ENCODE results near the gene KIF14.

The KIF14 gene

GRCh38 chr1:200524092-200524491 lies 96.5 kb downstream of the KIF14 start:
- 75 to 85% methylated on average over 2 of the region's 2 CpGs for WGBS, 2 experiments (ENCODE audit: insufficient coverage in 2 of 2)
- peaks cover 4% of the 10 kb centered on the region for H3K4me1 ChIP-seq (ENCODE audit: control insufficient read depth, insufficient read depth, low read length, poor library complexity, severe bottlenecking)
- no peaks in the 10 kb centered on the region for H3K36me3 ChIP-seq (ENCODE audit: control insufficient read depth, insufficient read depth, low read length)
- no peak overlapping the region for H3K4me3 ChIP-seq (ENCODE audit: extremely low read depth, insufficient read depth, low read length, poor library complexity, severe bottlenecking)
- H3K9me3 ChIP-seq (ENCODE audit: control insufficient read depth, low read length) = no peaks in the 10 kb centered on the region
- H3K27ac ChIP-seq (ENCODE audit: low read depth, low read length, severe bottlenecking) = no peak overlapping the region

GRCh38 chr1:200520735-200521134 lies 99.8 kb downstream of the KIF14 start:
- no peak overlapping the region for H3K4me3 ChIP-seq (ENCODE audit: extremely low read depth, insufficient read depth, low read length, poor library complexity, severe bottlenecking)
- 86 to 97% methylated on average over 4 of the region's 8 CpGs for WGBS, 2 experiments (ENCODE audit: insufficient coverage in 2 of 2)
- H3K4me1 ChIP-seq (ENCODE audit: control insufficient read depth, insufficient read depth, low read length, poor library complexity, severe bottlenecking) = no peaks in the 10 kb centered on the region

DNA sequence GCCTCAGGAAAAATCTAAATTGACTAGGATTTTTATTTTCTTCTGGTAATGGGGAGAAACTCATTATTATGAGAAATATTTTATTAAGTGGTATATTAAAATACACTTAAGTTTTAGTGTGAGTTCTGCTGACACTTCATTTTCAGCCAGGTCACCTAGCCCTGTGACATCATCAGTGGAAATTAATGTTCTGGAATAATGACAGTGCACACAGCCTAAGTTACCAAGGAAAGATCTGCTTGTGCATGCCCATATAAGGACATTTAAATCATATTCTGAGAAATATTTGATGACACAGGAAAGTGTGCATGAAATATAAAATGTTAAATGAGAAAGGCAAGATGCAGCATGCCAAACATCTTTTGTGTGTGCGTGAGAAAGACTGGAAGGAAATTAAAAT lies 102.0 kb downstream of the KIF14 start:
- Histone ChIP-seq H3K27ac (ENCODE audit: low read depth, low read length, severe bottlenecking) (no peak overlapping the region), H3K36me3 (ENCODE audit: control insufficient read depth, insufficient read depth, low read length) (no peaks in the 10 kb centered on the region), H3K4me3 (ENCODE audit: extremely low read depth, insufficient read depth, low read length, poor library complexity, severe bottlenecking) (no peak overlapping the region), H3K9me3 (ENCODE audit: control insufficient read depth, low read length) (no peaks in the 10 kb centered on the region), H3K4me1 (ENCODE audit: control insufficient read depth, insufficient read depth, low read length, poor library complexity, severe bottlenecking) (no peaks in the 10 kb centered on the region)
- no CpG with 5 or more reads among the region's 1 CpG for WGBS, 2 experiments (ENCODE audit: insufficient coverage in 2 of 2)

More at GRCh38 chr1:200520735-200521134, 99.8 kb downstream of the KIF14 start:
- Histone ChIP-seq H3K36me3 (ENCODE audit: control insufficient read depth, insufficient read depth, low read length) (no peaks in the 10 kb centered on the region), H3K27ac (ENCODE audit: low read depth, low read length, severe bottlenecking) (no peak overlapping the region), H3K9me3 (ENCODE audit: control insufficient read depth, low read length) (no peaks in the 10 kb centered on the region)

DNA sequence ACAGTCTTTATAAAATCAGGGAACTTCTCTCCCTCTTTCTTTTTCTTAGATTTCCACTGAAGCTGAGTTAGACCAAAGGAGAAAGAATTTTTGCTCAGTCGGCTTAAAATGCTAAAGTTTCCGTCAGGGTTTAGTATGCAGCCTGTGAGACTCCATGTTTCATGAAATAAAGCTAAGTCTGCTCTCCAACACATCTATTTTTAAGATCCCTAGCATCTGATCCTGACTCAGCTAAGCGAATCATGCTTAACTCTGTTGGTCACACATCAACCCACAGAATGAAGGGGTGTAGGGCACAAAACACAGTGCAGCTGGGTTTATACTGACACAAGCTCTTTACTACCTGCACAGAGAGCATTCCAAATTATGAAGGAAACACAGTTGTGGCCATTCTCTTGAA lies 108.4 kb downstream of the KIF14 start:
- WGBS, 2 experiments (ENCODE audit: insufficient coverage in 2 of 2) = 79 to 87% methylated on average over 3 of the region's 3 CpGs
- Histone ChIP-seq H3K27ac (ENCODE audit: low read depth, low read length, severe bottlenecking) (no peak overlapping the region), H3K4me3 (ENCODE audit: extremely low read depth, insufficient read depth, low read length, poor library complexity, severe bottlenecking) (no peak overlapping the region), H3K36me3 (ENCODE audit: control insufficient read depth, insufficient read depth, low read length) (no peaks in the 10 kb centered on the region), H3K4me1 (ENCODE audit: control insufficient read depth, insufficient read depth, low read length, poor library complexity, severe bottlenecking) (no peaks in the 10 kb centered on the region), H3K9me3 (ENCODE audit: control insufficient read depth, low read length) (no peaks in the 10 kb centered on the region)

- H3K9me3 ChIP-seq (ENCODE audit: control insufficient read depth, low read length) = no peaks in the 10 kb centered on the region
- no peaks in the 10 kb centered on the region for H3K36me3 ChIP-seq (ENCODE audit: control insufficient read depth, insufficient read depth, low read length)
- H3K4me1 ChIP-seq (ENCODE audit: control insufficient read depth, insufficient read depth, low read length, poor library complexity, severe bottlenecking) = no peaks in the 10 kb centered on the region
- H3K27ac ChIP-seq (ENCODE audit: low read depth, low read length, severe bottlenecking) = no peak overlapping the region
- 27 to 50% methylated on average over 2 to 3 of the region's 4 CpGs for WGBS, 2 experiments (ENCODE audit: insufficient coverage in 2 of 2)
- H3K4me3 ChIP-seq (ENCODE audit: extremely low read depth, insufficient read depth, low read length, poor library complexity, severe bottlenecking) = no peak overlapping the region
Measured at GRCh38 chr1:200510228-200510623, 110.3 kb downstream of the KIF14 start.

DNA sequence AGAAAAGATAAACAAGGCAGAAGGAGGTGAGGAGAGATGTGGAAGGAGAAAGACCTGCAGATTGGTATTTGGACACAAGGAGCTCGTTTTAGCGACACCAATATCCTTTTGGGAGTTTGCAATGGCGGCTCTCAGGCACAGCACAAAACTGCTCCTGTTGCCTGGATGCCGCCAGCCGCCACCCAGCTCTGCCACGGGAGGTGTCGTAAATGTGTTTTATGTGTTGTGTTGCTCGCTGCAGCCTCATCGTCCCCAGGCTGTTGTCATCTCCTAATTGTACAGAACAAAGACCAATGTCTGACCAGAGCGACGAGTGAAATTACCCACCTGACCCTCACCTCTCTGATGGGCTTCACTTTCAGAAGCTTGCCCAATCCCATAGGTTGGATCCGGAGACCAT lies 114.1 kb downstream of the KIF14 start:
- Histone ChIP-seq H3K4me3 (ENCODE audit: extremely low read depth, insufficient read depth, low read length, poor library complexity, severe bottlenecking) (no peak overlapping the region), H3K36me3 (ENCODE audit: control insufficient read depth, insufficient read depth, low read length) (no peaks in the 10 kb centered on the region), H3K4me1 (ENCODE audit: control insufficient read depth, insufficient read depth, low read length, poor library complexity, severe bottlenecking) (no peaks in the 10 kb centered on the region), H3K27ac (ENCODE audit: low read depth, low read length, severe bottlenecking) (no peak overlapping the region), H3K9me3 (ENCODE audit: control insufficient read depth, low read length) (no peaks in the 10 kb centered on the region)
- WGBS, 2 experiments (ENCODE audit: insufficient coverage in 2 of 2) = 90 to 94% methylated on average over 9 to 10 of the region's 12 CpGs

DNA sequence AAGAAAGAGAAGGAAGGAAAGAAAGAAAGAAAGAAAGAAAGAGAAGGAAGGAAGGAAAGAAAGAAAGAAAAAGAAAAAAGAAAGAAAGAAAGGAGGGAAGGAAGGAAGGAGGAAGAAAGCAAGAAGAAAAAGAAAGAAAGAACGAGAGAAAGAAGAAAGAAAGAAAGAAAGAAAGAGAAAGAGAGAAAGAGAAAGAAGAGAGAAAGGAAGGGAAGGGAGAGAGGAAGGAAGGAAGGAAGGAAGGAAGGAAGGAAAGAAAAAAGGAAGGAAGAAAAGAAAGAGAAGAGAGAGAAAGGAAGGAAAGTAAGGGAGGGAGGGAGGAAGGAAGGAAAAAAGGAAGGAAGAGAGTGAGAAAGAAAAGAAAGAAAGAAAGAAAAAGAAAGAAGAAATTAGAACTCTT lies 115.3 kb downstream of the KIF14 start:
- Histone ChIP-seq H3K27ac (ENCODE audit: low read depth, low read length, severe bottlenecking) (no peak overlapping the region), H3K4me3 (ENCODE audit: extremely low read depth, insufficient read depth, low read length, poor library complexity, severe bottlenecking) (no peak overlapping the region), H3K9me3 (ENCODE audit: control insufficient read depth, low read length) (no peaks in the 10 kb centered on the region), H3K4me1 (ENCODE audit: control insufficient read depth, insufficient read depth, low read length, poor library complexity, severe bottlenecking) (no peaks in the 10 kb centered on the region), H3K36me3 (ENCODE audit: control insufficient read depth, insufficient read depth, low read length) (no peaks in the 10 kb centered on the region)
- WGBS, 2 experiments (ENCODE audit: insufficient coverage in 2 of 2) = 82 to 86% methylated on average over 1 of the region's 1 CpG
